Suprapubic skin (tissue), 4 donors: ENCODE measurements around the gene EPHA8.

Experiments used
- CTCF ChIP-seq, 2 donors: fragments of 200-600 bp in 1 of 2; fragments of 450-650 bp in 1 of 2; sonication (generic) in 1 of 2; IDR thresholded peaks; one replicate each; pipeline ENCODE4 v1.5.1; 2016 to 2019; ENCODE audit warnings: antibody characterized with exemption in 2 of 2, mild to moderate bottlenecking in 1 of 2, moderate library complexity in 1 of 2
- EP300 ChIP-seq: sonication (generic); formaldehyde crosslinking; IDR thresholded peaks from one replicate; pipeline ENCODE4 v1.6.1; 2017; ENCODE audit warnings: antibody characterized with exemption
- POLR2A ChIP-seq, 2 donors: fragments of 450-650 bp; IDR thresholded peaks; one replicate each; pipeline ENCODE4 v1.6.1; 2017; ENCODE audit warnings: antibody characterized with exemption in 2 of 2, mild to moderate bottlenecking in 2 of 2, moderate library complexity in 2 of 2
- POLR2AphosphoS5 ChIP-seq, 3 donors: sonication (generic); formaldehyde crosslinking; IDR thresholded peaks; one replicate each; pipeline ENCODE4 v1.6.1; 2017; ENCODE audit warnings: antibody characterized with exemption in 3 of 3

- no peak for TF ChIP-seq CTCF (IDR thresholded peaks at IDR 0.05)
- TF ChIP-seq EP300 = no peak
- no peak for TF ChIP-seq POLR2A (IDR thresholded peaks at IDR 0.05)
- TF ChIP-seq POLR2AphosphoS5 (IDR thresholded peaks at IDR 0.05) = no peak
Observed at GRCh38 chr1:22530715-22531114, 32.6 kb upstream of the EPHA8 start.
